GM19035 (cell line): ENCODE results near the gene DAZAP1.
"Not testable (repeated sequence)": the region's sequence is repeated elsewhere in the genome, so short reads cannot be mapped to it uniquely, and the experiment has no call there.

Source experiments
- ATAC-seq: cut with Tn5 transposase; IDR thresholded peaks from one replicate; pipeline ENCODE4 v1.9.1; 2021; ENCODE audit not compliant: unreplicated experiment

The DAZAP1 gene

DNA sequence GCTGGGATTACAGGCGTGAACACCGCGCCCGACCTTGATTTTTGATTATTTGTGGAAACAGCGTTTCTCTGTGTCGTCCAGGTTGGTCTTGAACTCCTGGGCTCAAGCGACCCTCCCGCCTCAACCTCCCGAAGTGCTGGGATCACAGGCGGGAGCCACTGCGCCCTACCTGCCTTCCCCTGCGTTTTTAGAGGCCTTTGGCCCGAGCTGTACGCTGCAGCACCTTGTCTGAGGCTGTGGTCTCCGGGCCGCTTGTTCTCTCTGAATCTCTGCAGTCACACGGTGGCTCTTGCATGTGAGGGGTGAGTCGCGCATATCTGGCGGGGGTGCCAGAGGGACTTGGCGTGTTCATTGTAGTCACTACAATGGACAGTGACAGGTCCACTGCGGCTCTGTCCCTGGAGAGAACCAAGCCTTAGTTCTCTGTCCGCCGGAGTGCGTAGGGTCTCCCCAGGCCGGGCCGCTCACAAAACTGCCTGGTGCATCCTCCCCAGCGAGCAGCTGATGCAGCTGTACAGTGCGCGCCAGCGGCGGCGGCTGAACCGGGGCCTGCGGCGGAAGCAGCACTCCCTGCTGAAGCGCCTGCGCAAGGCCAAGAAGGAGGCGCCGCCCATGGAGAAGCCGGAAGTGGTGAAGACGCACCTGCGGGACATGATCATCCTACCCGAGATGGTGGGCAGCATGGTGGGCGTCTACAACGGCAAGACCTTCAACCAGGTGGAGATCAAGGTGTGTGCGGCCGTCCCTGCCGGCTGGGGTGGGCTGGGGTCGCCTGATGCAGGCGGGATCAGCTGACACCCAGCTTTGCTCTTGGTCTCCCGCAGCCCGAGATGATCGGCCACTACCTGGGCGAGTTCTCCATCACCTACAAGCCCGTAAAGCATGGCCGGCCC is 32.4 kb downstream of the DAZAP1 start:
- ATAC-seq, result not testable (repeated sequence)

DNA sequence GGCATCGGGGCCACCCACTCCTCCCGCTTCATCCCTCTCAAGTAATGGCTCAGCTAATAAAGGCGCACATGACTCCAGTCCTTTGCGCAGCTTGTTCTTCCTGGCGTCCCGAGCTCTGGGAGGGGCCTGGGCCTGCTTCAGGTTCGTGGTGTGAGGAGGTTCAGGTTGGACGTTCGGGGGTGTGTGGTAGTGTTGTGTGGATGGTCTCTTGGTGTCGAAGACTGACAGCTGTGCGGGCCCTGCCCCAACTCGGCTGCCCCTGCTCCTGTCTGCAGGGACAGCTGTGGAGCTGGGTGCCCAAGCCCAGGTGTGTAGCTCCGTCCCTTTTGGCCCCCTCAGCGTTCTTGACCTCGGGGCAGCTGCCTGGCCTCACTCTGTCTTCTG is 33.0 kb downstream of the DAZAP1 start:
- ATAC-seq, result no peak

DNA sequence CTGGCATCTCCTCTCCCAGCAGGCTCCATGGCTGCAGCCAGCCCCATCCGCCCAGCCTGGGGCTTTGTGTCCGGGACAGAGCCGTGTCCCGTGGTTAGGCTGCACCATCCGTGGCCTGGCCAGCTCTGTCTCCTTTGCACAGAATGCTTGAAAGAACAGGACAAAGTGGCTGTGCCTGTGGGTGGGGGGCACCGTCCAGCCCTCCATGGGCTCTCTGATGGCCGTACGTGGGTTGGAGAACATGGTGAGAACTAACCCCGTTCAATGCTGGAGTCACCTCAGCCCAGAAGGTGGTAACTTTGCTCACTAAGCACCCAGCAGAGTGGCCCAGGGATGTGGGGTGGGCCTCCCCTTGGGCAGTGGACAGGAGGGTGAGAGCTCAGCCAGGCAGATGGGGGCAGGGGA is 33.6 kb downstream of the DAZAP1 start:
- ATAC-seq, result no peak

DNA sequence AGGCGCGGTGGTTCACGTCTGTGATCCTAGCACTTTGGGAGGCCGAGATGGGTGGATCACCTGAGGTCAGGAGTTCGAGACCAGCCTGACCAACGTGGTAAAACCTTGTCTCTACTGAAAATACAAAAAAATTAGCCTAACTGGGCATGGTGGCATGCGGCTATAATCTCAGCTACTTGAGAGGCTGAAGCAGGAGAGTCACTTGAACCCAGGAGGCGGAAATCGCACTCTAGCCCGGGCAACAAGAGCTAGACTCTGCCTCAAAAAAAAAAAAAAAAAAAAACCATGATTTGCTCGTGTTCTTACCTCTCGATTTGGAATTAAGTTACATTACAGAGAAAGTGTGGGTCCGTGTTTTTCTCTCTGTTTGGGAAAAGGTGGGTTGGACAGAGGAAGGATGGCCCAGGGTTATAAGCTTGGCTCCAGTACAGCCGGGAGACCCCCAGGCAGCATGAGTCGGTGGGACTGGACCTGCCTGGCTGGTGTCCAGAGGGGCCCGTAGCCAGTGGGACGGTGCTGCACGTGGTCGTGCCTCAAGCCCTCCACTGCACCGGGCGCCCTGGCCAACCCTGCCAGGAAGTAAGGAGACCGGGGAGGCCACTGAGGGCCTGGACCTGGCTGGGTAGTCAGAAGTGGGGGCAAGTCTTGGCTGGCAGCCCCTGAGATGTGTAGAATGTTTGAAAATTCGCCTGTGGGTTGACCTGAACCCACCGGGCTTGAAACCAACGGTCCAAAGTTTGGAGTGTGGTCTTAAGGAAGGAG is 34.5 kb downstream of the DAZAP1 start:
- ATAC-seq, result no peak

- peak; percentile 66 for ATAC-seq
These were observed 38.0 kb downstream of the DAZAP1 start for GRCh38 chr19:1445185-1445931.

GRCh38 chr19:1445932-1446712 is 38.7 kb downstream of the DAZAP1 start:
- ATAC-seq, result no peak

DNA sequence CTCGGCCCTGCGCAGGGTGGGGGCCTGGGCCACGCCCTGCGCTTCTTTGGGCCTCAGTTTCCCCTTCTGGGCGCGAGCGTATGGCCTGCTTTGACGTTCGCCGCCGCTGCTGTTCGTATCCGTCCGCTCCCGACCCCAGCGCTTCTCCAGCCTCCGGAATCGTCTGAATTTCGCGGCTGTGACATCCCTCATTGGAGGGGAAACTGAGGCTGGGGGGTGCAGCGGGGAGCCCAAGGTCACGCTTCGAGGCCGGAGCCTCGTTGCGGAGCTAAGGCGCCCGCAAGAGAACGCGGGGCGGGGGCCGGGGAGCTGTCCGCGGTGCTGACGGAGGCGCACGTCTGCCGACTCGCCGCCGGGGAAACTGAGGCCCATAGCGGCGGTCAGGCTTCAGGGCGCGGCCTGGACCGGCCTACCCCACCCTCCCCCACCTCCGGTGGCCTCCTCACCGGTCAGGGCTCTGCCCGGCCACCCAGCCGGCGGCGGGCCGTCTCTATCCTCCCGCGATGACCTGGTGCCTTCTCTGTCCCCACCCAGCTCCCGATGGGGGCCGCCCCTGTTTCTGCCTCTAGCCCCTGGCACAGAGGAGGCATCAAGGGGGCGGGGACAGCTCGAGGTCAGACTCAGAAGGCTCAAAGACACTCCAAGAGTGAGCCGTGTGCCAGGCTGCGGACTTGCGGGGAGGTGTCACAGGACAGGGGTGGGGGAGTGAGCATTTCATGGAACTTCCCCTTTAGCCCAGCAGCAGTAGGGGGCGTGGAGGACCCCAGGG is 39.5 kb downstream of the DAZAP1 start:
- ATAC-seq, result no peak

DNA sequence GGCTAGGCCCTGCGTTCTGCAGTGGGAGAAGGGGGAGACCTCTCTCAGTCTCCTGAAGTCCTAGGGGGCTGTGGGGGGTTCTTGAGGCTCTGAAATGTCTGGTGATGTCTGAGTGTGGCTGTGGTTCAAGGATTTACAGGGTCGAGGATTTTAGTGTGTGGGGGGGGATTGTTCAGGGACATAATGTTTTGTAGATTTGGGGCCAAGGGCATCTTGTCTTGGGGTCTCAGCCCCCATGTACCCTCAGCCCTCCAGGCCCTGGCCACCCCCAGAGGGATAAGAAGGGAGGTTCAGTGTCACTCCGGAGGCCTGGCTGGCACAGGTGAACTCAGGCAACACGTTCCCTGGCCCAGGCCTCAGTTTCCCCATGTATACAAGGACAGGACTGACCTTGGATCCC is 40.1 kb downstream of the DAZAP1 start:
- no peak for ATAC-seq

DNA sequence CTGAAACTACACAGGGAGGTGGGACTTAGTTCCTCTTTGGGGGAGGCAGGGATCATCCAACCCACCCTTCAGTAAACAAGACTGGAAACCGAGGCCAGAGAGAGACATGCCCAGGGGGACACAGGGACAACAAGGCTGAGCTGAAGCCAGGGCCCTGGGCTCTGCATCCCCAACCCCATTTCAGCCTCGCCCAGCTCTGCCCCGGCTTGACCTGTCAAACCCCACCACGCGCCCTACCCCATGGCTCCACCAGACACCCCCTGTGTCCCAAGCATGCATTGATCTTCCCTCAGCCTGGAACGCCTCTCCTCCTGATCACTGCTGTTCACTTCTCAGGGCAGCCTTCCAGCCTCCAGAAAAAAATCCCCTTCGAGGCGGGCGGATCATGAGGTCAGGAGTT is 40.6 kb downstream of the DAZAP1 start:
- no peak for ATAC-seq

DNA sequence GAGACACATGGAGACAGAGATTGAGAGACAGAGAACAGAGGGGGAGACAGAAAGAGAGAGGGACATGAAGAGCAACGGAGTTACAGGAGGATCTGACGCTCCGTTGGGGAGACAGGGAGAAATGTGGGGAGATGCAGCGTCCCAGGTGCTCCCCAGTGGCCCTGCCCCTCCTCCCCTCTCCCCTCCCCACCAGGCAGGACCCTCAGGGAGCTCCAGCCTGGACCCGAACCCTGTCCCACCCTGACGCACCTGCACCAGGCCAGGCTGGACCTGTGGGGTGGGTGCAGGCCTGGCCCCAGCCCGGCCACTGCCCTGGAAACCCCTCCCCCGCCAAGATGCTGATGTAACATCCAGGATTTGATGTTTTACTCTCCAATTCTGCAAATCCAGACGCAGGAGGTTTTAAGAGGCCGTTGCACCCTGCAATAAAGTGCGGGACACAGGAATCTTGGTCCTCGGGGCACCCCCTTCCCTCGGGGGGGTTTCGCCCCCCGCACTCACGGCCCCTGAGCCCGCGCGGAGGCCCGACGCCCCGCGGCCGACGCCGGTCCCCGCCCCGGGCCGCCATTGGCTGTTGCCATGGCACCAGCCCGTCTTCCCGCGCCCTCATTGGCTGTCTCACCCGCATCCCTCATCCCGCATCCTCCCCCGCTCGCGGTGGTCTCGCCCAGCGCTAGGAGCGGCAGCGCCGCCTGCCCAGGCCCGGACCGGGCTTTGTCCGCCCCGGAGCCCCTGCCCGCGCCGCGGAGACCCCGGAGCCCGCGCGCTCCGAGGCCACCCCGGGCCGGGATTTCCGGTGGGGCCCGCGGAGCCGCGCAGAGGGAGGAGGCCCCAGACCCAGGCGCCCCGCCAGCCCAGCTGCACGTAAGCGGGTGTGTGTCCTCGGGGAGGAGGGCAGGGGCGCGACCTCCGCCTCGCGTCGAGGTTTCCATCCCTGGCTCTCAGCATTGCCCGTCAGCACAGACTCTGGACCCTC is 42.4 kb downstream of the DAZAP1 start, which contains the start of gene APC2:
Gene APC2, plus strand, starts transcription at position 655 of the 976 bp plus-strand sequence. CDS start 2,881 bp downstream, outside the sequence.
- no peak for ATAC-seq

DNA sequence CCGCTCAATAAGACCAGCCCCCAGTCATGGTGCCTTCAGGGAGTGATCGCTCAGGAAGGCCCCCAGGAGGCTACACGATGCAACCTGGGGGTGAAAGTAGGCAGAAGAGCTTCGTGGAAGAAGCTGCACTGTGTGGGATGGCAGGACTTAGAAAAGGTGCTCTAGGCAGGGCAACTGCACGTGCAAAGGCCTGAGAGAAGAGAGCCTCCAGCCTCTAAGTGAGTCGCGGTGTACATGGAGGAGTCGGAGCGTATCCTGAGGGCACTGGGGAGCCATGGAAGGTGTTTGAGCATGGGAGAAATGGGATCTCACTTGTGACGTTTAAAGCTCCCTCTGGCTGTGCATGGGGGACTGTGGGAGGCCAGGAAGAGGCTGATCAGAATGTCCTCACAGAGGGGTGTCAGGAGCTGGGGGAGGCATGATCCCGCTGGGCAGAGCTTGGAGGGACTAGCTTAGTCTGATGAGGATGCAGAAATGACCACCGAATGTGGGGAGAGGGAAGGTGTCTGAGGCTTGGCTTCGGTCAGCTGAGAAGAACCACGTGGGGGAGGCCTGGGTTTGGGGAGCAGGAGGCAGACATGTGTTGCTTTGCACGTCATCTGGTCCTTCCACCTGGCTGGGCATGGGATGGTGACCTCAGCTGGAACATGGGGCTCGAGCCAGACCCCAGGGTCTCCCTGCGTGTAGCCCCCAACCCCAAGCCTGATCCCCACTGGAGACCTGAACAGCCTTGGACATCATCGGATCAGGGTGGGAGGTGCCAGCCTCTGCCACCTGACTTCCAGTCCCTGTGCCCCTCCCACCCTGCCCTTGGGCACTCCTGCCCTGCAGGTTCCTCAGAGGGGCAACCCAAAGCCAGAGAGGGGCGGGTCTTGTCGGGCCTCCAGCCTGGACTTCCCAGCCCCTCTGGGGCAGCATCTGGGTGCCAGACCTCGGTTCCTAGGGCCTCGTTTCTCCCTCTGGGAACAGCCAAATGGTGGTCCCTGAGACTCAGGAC is 43.6 kb downstream of the DAZAP1 start:
- no peak for ATAC-seq

GRCh38 chr19:1451916-1452801 is 44.8 kb downstream of the DAZAP1 start:
- ATAC-seq, result no peak

DNA sequence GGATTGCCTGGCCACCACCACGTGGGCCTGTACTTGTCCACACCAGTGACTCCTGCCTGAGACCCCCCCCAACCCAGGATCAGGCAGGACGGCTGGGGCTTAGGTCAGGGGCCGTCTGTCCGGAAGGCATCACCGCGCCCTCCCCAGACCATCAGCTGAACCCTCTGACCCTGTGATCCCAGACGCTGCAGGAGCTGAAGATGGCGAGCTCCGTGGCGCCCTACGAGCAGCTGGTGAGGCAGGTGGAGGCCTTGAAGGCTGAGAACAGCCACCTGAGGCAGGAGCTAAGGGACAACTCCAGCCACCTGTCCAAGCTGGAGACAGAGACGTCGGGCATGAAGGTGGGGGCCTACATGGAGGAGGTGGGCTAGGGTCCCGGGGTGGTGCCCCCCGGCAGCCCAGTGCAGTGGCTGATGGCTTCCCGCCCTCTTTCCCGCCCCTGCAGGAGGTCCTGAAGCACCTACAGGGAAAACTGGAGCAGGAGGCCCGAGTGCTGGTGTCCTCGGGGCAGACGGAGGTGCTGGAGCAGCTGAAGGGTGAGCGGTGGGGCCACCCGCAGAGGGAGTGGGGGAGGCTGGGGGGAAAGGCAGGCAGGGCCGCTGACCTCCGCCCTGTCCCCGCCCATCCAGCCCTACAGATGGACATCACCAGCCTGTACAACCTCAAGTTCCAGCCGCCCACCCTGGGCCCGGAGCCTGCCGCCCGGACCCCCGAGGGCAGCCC is 45.6 kb downstream of the DAZAP1 start:
- no peak for ATAC-seq

GRCh38 chr19:1453525-1454364 is 46.4 kb downstream of the DAZAP1 start:
- no peak for ATAC-seq

GRCh38 chr19:1455002-1455335 is 47.6 kb downstream of the DAZAP1 start:
- no peak for ATAC-seq
